ENCODE measurements around the gene BEGAIN. TPM values are rescaled to one million over a fixed set of nuclear protein-coding genes. Genes with fewer than 3 reads are reported as not detected.

BEGAIN gene
- total and polyA plus RNA-seq, 11 donors: 0.14 to 2.8 (median 0.75) TPM

DNA sequence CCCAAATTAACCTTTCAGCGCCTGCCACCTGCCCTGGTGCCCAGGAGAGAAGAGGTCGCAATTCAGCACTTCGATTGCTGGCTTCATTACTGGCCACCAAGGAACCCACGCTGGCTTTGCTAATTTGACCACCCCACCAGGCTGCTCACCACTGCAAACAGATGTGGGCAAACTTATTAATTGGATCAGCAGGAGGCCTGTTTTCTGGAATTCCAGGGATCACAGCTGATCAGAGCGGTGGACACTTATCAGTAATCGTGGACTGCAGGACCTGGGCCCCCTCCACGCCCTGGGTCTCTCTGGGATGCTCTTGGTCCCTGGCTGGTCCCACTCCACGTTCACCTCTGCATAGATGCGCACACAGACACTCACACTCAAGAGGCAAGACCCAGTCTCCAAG is 27.8 kb downstream of the BEGAIN start:
- WGBS, 4 donors: 73 to 88% (median 83%) methylated on average over 8 to 9 of the region's 9 CpGs
- Histone ChIP-seq H3K27me3 (peaks cover 0 to 13% (median 0%) of the 10 kb centered on the region in 9 donors), H3K4me3 (no peak overlapping the region), H3K9me3 (no peaks in the 10 kb centered on the region), H3K27ac (no peak overlapping the region), H3K4me1 (peaks cover 0 to 3% (median 0%) of the 10 kb centered on the region in 12 donors), H3K36me3 (no peaks in the 10 kb centered on the region)
- ATAC-seq: no peak
- no peak for TF ChIP-seq POLR2A (IDR thresholded peaks at IDR 0.05)
- TF ChIP-seq, protein P1, sequence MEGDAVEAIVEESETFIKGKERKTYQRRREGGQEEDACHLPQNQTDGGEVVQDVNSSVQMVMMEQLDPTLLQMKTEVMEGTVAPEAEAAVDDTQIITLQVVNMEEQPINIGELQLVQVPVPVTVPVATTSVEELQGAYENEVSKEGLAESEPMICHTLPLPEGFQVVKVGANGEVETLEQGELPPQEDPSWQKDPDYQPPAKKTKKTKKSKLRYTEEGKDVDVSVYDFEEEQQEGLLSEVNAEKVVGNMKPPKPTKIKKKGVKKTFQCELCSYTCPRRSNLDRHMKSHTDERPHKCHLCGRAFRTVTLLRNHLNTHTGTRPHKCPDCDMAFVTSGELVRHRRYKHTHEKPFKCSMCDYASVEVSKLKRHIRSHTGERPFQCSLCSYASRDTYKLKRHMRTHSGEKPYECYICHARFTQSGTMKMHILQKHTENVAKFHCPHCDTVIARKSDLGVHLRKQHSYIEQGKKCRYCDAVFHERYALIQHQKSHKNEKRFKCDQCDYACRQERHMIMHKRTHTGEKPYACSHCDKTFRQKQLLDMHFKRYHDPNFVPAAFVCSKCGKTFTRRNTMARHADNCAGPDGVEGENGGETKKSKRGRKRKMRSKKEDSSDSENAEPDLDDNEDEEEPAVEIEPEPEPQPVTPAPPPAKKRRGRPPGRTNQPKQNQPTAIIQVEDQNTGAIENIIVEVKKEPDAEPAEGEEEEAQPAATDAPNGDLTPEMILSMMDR (IDR thresholded peaks at IDR 0.05): no peak
- DNase-seq: no peak
- intact Hi-C loops (cut with DNase I): no loop called here

DNA sequence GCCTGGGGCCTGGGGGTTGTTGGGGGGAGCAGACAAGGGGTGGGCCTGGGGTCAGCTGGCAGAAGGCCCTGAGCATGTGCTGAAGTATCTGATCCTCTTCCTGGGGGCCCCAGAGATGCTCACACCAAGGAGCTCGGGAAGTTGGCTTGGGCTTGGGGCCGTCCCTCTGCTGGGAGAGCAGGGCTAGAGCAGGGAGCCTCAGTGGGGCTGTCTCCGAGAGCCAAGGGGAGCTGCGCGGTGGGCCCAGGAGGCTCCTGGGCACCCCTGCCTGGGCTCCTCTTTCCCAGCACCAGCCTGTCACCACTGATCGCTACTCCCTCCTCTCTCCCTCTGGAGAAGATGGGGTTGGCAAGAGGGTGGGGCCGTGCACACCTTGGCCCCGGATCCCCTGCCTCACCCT is 28.3 kb downstream of the BEGAIN start:
- Histone ChIP-seq H3K9me3 (no peaks in the 10 kb centered on the region), H3K36me3 (no peaks in the 10 kb centered on the region), H3K4me1 (peaks cover 0 to 7% (median 0%) of the 10 kb centered on the region in 12 donors), H3K27ac (no peak overlapping the region), H3K4me3 (no peak overlapping the region), H3K27me3 (peaks cover 0 to 12% (median 0%) of the 10 kb centered on the region in 9 donors)
- 87 to 89% (median 88%) methylated on average over 6 to 8 of the region's 8 CpGs for WGBS, 4 donors
- intact Hi-C loops (cut with DNase I): no loop called here
- TF ChIP-seq, protein P1 (IDR thresholded peaks at IDR 0.05): no peak
- TF ChIP-seq POLR2A (IDR thresholded peaks at IDR 0.05): no peak
- no peak for DNase-seq
- ATAC-seq: no peak

DNA sequence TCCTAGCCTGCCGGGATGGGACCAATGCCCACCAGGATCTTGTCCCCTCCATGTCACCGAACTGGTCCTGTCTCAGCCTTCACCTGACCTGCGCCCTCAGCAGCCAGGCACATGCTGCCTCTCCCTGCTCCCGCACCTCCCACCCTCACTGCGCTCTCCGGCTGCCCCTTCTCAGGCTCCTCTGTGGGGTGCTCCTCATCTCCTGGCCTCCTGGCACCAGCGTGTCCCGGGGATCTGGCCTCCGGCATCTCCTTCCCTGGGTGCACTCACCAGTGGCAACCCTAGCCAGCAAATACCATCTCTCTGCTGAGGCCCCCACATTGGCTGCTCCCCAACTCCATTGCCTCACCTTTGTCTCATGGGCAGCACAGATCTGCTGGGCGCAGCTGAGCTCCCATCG is 29.0 kb downstream of the BEGAIN start:
- DNase-seq (no peak), ATAC-seq (no peak)
- 90 to 92% (median 91%) methylated on average over 11 of the region's 11 CpGs for WGBS, 4 donors
- Histone ChIP-seq H3K9me3 (no peaks in the 10 kb centered on the region), H3K36me3 (no peaks in the 10 kb centered on the region), H3K27me3 (peaks cover 0 to 12% (median 0%) of the 10 kb centered on the region in 9 donors), H3K27ac (no peak overlapping the region), H3K4me3 (no peak overlapping the region), H3K4me1 (peaks cover 0 to 7% (median 0%) of the 10 kb centered on the region in 12 donors)
- TF ChIP-seq, protein P1 (IDR thresholded peaks at IDR 0.05): no peak
- TF ChIP-seq POLR2A (IDR thresholded peaks at IDR 0.05): no peak
- intact Hi-C loops (cut with DNase I): no loop called here

GRCh38 chr14:100557658-100558057 is 29.6 kb downstream of the BEGAIN start:
- Histone ChIP-seq H3K4me3 (no peak overlapping the region), H3K27ac (no peak overlapping the region), H3K9me3 (no peaks in the 10 kb centered on the region), H3K4me1 (peaks cover 0 to 7% (median 0%) of the 10 kb centered on the region in 12 donors), H3K36me3 (no peaks in the 10 kb centered on the region), H3K27me3 (peaks cover 0 to 12% (median 0%) of the 10 kb centered on the region in 9 donors)
- no peak for TF ChIP-seq POLR2A (IDR thresholded peaks at IDR 0.05)
- TF ChIP-seq, protein P1 (IDR thresholded peaks at IDR 0.05): no peak
- intact Hi-C loops (cut with DNase I): no loop called here
- peak in 1 of 4 donors; percentile 39 for ATAC-seq
- peak in 3 of 5 donors; percentile 27 to 66 (median 38) for DNase-seq
- WGBS, 4 donors: 50 to 66% (median 56%) methylated on average over 11 of the region's 11 CpGs

All from heart left ventricle (tissue), 16 donors.